ENCODE measurements around the gene ARRB1. TPM values are rescaled to one million over a fixed set of nuclear protein-coding genes. Genes with fewer than 3 reads are reported as not detected.
"Not testable (repeated sequence)": the region's sequence is repeated elsewhere in the genome, so short reads cannot be mapped to it uniquely, and the experiment has no call there.

The ARRB1 gene
- total RNA-seq, 1 donor: 33.2 TPM

GRCh38 chr11:75334976-75335375 lies 16.5 kb downstream of the ARRB1 start:
- DNase-seq (ENCODE audit: low read depth): peak; percentile 37
- no peak for TF ChIP-seq CTCF (IDR thresholded peaks at IDR 0.05; ENCODE audit: insufficient read depth, low read depth, low read length)
- H3K4me3 ChIP-seq (ENCODE audit: low read depth, low read length): no peak overlapping the region

DNA sequence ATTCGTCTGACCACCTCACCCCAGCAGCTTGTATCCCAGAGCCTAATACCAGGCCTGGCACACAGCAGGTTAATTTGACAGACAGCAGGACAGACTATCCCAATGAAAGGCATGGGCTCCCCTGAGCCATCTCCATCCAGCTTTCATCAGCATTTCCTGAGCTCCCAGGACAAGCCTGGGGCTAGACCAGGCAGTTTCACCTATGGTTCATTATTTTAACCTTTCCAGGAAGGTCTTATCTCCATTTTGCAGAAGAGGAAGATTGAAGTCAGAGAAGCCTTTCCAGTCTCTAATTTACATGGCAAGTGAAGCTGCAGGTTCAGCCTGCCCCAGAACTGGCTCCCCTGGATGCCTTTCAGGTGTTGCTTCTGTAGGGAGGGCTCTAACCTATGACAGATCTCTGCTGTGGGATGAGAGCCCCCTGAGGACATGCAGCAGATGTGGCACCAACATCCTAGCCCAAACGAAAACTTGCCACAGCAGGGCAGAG lies 17.0 kb downstream of the ARRB1 start:
- TF ChIP-seq CTCF (IDR thresholded peaks at IDR 0.05; ENCODE audit: insufficient read depth, low read depth, low read length): no peak
- no peak for DNase-seq (ENCODE audit: low read depth)

DNA sequence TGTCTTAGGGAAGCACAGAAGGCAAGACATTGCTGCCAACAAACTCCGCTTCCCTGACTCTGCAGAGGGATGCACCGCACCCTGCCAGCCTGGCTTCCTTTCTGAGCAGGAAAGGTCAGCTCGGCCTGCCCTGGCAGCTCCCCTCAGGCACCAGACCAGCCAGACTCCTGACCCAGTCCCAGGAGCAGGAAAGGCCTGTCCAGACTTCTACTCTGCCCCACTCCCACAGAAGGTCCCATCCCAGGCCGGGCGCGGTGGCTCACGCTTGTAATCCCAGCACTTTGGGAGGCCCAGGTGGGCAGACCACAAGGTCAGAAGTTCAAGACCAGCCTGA lies 17.7 kb downstream of the ARRB1 start:
- H3K4me3 ChIP-seq (ENCODE audit: low read depth, low read length): no peak overlapping the region
- no peak for TF ChIP-seq CTCF (IDR thresholded peaks at IDR 0.05; ENCODE audit: insufficient read depth, low read depth, low read length)
- DNase-seq (ENCODE audit: low read depth): no peak

More for the DNA sequence above, 17.0 kb downstream of the ARRB1 start:
- no peak overlapping the region for H3K4me3 ChIP-seq (ENCODE audit: low read depth, low read length)

DNA sequence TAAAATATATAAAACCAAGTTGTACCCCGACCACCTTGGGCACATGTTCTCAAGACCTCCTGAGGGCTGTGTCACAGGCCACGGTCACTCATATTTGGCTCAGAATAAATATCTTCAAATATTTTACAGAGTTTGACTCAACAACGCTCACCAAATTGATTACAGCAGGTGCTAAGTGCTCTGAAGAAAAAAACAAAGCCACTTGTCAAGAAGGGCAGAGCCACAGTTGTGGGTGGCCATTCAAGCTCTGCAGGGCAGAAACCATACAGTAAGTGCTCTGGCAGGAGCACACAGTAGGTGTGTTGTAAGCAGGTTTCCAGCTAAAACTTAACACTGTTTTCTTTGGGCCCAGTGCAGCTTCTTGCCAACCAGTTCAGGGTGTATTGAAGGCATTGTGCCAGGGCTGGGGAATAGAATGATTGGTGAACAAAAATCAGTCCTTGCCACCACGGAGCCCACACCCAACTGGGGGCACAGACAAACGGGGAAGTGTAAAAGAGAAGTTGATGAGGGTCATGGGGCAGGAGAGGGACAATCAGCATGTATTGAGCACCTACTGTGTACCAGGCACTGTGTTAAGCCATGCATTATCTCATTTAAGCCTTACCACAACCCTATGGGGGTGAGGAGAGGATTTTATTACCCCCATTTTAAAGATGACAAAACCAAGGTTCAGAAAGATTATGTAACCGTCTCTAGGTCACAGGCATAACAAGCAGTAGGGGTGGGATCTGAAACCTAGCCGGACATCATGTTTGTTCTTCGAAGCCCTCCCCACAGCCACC lies 18.2 kb downstream of the ARRB1 start:
- no peak for DNase-seq (ENCODE audit: low read depth)
- H3K4me3 ChIP-seq (ENCODE audit: low read depth, low read length): no peak overlapping the region
- TF ChIP-seq CTCF (IDR thresholded peaks at IDR 0.05; ENCODE audit: insufficient read depth, low read depth, low read length): no peak

DNA sequence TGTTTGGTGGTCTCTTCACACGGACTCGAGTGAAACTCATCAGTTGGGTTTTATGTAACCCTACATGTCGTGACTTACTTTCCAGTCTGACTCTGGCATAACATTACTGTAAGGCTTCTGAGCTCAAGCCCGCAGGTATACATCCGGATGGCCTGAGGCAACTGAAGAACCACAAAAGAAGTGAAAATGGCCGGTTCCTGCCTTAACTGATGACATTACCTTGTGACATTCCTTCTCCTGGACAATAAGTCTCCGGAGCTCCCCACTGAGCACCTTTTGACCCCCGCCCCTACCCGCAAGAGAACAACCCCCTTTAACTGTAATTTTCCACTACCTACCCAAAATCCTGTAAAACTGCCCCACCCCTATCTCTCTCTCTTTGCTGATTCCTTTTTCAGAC lies 19.7 kb downstream of the ARRB1 start:
- H3K4me3 ChIP-seq (ENCODE audit: low read depth, low read length); DNase-seq (ENCODE audit: low read depth): not testable (repeated sequence)

GRCh38 chr11:75331304-75331703 lies 20.2 kb downstream of the ARRB1 start:
- not testable (repeated sequence) for H3K4me3 ChIP-seq (ENCODE audit: low read depth, low read length); DNase-seq (ENCODE audit: low read depth)

DNA sequence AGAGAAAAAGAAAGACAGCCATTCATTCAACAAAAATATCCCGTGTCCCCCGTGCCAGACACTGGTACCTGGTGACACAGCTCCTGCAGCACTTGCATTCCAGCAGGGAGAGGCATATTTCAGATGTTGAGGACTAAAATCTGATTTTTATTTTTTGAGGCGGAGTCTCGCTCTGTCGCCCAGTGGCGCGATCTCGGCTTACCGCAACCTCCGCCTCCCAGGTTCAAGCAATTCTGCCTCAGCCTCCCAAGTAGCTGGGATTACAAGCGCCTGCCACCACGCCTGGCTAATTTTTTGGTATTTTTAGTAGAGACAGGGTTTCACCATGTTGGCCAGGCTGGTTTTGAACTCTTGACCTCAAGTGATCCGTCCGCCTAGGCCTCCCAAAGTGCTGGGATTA lies 20.6 kb downstream of the ARRB1 start:
- not testable (repeated sequence) for H3K4me3 ChIP-seq (ENCODE audit: low read depth, low read length); DNase-seq (ENCODE audit: low read depth)

GRCh38 chr11:75330291-75330690 lies 21.2 kb downstream of the ARRB1 start:
- peak; percentile 92 for DNase-seq (ENCODE audit: low read depth)
- no peak for TF ChIP-seq CTCF (IDR thresholded peaks at IDR 0.05; ENCODE audit: insufficient read depth, low read depth, low read length)

More at GRCh38 chr11:75330291-75330690, 21.2 kb downstream of the ARRB1 start:
- H3K4me3 ChIP-seq (ENCODE audit: low read depth, low read length): no peak overlapping the region

Data from fibroblast of villous mesenchyme (primary cell).